ENCODE measurements around the gene PATL1.

Gene PATL1

DNA sequence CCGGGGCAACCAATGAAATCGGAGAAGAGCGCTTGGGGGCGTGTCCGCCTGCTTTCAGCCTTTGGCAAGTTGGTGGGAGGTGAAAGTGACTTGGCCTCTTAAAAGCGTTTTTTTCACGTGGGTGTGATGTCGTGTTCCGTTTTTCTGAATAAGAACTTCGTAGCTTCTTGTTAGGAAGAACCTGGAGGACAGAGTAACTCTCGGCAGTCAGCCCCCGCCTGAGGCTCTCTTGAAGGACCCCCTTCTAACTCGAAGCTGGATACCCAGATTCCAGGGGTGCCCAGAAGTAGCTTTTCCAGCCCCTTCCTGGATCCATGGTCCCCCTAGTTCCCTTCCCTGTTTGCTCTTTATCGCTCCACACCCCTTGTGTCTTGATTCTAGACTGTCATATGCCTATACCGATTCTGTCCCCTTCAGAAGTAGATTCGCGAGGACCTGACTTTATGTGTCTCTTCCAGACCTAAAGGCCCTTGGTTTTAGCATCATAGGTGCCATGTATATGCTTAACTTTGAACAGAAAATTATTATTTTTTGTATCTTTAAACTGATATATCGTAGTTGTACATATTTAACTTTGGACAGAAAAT is 52.3 kb downstream of the PATL1 start (continued):
- TF ChIP-seq, protein P1, sequence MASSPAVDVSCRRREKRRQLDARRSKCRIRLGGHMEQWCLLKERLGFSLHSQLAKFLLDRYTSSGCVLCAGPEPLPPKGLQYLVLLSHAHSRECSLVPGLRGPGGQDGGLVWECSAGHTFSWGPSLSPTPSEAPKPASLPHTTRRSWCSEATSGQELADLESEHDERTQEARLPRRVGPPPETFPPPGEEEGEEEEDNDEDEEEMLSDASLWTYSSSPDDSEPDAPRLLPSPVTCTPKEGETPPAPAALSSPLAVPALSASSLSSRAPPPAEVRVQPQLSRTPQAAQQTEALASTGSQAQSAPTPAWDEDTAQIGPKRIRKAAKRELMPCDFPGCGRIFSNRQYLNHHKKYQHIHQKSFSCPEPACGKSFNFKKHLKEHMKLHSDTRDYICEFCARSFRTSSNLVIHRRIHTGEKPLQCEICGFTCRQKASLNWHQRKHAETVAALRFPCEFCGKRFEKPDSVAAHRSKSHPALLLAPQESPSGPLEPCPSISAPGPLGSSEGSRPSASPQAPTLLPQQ (tag by site-specific recombination; IDR thresholded peaks at IDR 0.05): 0 out of 2 replicates have a peak, but pooled peaks have one; percentile 33
- TF ChIP-seq, protein P2, sequence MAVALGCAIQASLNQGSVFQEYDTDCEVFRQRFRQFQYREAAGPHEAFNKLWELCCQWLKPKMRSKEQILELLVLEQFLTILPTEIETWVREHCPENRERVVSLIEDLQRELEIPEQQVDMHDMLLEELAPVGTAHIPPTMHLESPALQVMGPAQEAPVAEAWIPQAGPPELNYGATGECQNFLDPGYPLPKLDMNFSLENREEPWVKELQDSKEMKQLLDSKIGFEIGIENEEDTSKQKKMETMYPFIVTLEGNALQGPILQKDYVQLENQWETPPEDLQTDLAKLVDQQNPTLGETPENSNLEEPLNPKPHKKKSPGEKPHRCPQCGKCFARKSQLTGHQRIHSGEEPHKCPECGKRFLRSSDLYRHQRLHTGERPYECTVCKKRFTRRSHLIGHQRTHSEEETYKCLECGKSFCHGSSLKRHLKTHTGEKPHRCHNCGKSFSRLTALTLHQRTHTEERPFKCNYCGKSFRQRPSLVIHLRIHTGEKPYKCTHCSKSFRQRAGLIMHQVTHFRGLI (tag by site-specific recombination; IDR thresholded peaks at IDR 0.05): no peak
- TF ChIP-seq ZNF843 (tag by site-specific recombination; IDR thresholded peaks at IDR 0.05): no peak
- TF ChIP-seq KLF10 (tag by site-specific recombination; IDR thresholded peaks at IDR 0.05): no peak
- TF ChIP-seq GLI4 (tag by site-specific recombination; IDR thresholded peaks at IDR 0.05): no peak
- TF ChIP-seq IKZF3 (tag by site-specific recombination; IDR thresholded peaks at IDR 0.05): no peak
- TF ChIP-seq MEIS1 (CRISPR knock-in tag; IDR thresholded peaks at IDR 0.05; ENCODE audit: borderline replicate concordance): no peak
- TF ChIP-seq KLF9 (tag by site-specific recombination; IDR thresholded peaks at IDR 0.05; ENCODE audit: low read depth): peak; percentile 65
- TF ChIP-seq ZNF175 (tag by site-specific recombination; IDR thresholded peaks at IDR 0.05): no peak
- no peak for TF ChIP-seq ZNF311 (tag by site-specific recombination; IDR thresholded peaks at IDR 0.05; ENCODE audit: borderline replicate concordance)
- no peak for TF ChIP-seq ZFP3 (tag by site-specific recombination; IDR thresholded peaks at IDR 0.05; ENCODE audit: low read depth)
- peak; percentile 34; the same call in 1 of the 2 replicates for TF ChIP-seq EGR2 (tag by site-specific recombination; IDR thresholded peaks at IDR 0.05; ENCODE audit: low read depth)
- TF ChIP-seq ZNF184 (tag by site-specific recombination; IDR thresholded peaks at IDR 0.05): no peak
- TF ChIP-seq, protein P3, sequence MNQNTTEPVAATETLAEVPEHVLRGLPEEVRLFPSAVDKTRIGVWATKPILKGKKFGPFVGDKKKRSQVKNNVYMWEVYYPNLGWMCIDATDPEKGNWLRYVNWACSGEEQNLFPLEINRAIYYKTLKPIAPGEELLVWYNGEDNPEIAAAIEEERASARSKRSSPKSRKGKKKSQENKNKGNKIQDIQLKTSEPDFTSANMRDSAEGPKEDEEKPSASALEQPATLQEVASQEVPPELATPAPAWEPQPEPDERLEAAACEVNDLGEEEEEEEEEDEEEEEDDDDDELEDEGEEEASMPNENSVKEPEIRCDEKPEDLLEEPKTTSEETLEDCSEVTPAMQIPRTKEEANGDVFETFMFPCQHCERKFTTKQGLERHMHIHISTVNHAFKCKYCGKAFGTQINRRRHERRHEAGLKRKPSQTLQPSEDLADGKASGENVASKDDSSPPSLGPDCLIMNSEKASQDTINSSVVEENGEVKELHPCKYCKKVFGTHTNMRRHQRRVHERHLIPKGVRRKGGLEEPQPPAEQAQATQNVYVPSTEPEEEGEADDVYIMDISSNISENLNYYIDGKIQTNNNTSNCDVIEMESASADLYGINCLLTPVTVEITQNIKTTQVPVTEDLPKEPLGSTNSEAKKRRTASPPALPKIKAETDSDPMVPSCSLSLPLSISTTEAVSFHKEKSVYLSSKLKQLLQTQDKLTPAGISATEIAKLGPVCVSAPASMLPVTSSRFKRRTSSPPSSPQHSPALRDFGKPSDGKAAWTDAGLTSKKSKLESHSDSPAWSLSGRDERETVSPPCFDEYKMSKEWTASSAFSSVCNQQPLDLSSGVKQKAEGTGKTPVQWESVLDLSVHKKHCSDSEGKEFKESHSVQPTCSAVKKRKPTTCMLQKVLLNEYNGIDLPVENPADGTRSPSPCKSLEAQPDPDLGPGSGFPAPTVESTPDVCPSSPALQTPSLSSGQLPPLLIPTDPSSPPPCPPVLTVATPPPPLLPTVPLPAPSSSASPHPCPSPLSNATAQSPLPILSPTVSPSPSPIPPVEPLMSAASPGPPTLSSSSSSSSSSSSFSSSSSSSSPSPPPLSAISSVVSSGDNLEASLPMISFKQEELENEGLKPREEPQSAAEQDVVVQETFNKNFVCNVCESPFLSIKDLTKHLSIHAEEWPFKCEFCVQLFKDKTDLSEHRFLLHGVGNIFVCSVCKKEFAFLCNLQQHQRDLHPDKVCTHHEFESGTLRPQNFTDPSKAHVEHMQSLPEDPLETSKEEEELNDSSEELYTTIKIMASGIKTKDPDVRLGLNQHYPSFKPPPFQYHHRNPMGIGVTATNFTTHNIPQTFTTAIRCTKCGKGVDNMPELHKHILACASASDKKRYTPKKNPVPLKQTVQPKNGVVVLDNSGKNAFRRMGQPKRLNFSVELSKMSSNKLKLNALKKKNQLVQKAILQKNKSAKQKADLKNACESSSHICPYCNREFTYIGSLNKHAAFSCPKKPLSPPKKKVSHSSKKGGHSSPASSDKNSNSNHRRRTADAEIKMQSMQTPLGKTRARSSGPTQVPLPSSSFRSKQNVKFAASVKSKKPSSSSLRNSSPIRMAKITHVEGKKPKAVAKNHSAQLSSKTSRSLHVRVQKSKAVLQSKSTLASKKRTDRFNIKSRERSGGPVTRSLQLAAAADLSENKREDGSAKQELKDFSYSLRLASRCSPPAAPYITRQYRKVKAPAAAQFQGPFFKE (tag by site-specific recombination; IDR thresholded peaks at IDR 0.05; ENCODE audit: borderline replicate concordance): no peak
- TF ChIP-seq ZNF221 (tag by site-specific recombination; IDR thresholded peaks at IDR 0.05; ENCODE audit: borderline replicate concordance): no peak
- TF ChIP-seq PRDM1 (tag by site-specific recombination; IDR thresholded peaks at IDR 0.05): peak; percentile 20; the same call in 1 of the 2 replicates
- TF ChIP-seq, protein P4, sequence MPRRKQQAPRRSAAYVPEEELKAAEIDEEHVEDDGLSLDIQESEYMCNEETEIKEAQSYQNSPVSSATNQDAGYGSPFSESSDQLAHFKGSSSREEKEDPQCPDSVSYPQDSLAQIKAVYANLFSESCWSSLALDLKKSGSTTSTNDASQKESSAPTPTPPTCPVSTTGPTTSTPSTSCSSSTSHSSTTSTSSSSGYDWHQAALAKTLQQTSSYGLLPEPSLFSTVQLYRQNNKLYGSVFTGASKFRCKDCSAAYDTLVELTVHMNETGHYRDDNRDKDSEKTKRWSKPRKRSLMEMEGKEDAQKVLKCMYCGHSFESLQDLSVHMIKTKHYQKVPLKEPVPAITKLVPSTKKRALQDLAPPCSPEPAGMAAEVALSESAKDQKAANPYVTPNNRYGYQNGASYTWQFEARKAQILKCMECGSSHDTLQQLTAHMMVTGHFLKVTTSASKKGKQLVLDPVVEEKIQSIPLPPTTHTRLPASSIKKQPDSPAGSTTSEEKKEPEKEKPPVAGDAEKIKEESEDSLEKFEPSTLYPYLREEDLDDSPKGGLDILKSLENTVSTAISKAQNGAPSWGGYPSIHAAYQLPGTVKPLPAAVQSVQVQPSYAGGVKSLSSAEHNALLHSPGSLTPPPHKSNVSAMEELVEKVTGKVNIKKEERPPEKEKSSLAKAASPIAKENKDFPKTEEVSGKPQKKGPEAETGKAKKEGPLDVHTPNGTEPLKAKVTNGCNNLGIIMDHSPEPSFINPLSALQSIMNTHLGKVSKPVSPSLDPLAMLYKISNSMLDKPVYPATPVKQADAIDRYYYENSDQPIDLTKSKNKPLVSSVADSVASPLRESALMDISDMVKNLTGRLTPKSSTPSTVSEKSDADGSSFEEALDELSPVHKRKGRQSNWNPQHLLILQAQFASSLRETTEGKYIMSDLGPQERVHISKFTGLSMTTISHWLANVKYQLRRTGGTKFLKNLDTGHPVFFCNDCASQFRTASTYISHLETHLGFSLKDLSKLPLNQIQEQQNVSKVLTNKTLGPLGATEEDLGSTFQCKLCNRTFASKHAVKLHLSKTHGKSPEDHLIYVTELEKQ (tag by site-specific recombination; IDR thresholded peaks at IDR 0.05; ENCODE audit: borderline replicate concordance): no peak
- no peak for TF ChIP-seq ZNF174 (tag by site-specific recombination; IDR thresholded peaks at IDR 0.05)
- TF ChIP-seq ZNF394 (tag by site-specific recombination; IDR thresholded peaks at IDR 0.05; ENCODE audit: borderline replicate concordance): no peak
- no peak for TF ChIP-seq HOXC10 (CRISPR knock-in tag; IDR thresholded peaks at IDR 0.05)
- TF ChIP-seq KLF8 (tag by site-specific recombination; IDR thresholded peaks at IDR 0.05): no peak
- TF ChIP-seq, protein P5, sequence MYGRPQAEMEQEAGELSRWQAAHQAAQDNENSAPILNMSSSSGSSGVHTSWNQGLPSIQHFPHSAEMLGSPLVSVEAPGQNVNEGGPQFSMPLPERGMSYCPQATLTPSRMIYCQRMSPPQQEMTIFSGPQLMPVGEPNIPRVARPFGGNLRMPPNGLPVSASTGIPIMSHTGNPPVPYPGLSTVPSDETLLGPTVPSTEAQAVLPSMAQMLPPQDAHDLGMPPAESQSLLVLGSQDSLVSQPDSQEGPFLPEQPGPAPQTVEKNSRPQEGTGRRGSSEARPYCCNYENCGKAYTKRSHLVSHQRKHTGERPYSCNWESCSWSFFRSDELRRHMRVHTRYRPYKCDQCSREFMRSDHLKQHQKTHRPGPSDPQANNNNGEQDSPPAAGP (tag by site-specific recombination; IDR thresholded peaks at IDR 0.05): no peak
- no peak for TF ChIP-seq ZSCAN23 (tag by site-specific recombination; IDR thresholded peaks at IDR 0.05)
- no peak for TF ChIP-seq SETDB1 (IDR thresholded peaks at IDR 0.05; ENCODE audit: insufficient read length, low read length)
- TF ChIP-seq, protein P6, sequence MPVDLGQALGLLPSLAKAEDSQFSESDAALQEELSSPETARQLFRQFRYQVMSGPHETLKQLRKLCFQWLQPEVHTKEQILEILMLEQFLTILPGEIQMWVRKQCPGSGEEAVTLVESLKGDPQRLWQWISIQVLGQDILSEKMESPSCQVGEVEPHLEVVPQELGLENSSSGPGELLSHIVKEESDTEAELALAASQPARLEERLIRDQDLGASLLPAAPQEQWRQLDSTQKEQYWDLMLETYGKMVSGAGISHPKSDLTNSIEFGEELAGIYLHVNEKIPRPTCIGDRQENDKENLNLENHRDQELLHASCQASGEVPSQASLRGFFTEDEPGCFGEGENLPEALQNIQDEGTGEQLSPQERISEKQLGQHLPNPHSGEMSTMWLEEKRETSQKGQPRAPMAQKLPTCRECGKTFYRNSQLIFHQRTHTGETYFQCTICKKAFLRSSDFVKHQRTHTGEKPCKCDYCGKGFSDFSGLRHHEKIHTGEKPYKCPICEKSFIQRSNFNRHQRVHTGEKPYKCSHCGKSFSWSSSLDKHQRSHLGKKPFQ (tag by site-specific recombination; IDR thresholded peaks at IDR 0.05): no peak

Data from HEK293 (cell line).